Osteoblast (primary cell): ENCODE data around the gene NR5A2. TPM values are rescaled to one million over a fixed set of nuclear protein-coding genes. Genes with fewer than 3 reads are reported as not detected.

ENCODE experiments used
- DNase-seq: peaks from one replicate; pipeline ENCODE4 v3.0.0; 2011; ENCODE audit warnings: low spot score, mixed read lengths; ENCODE audit not compliant: insufficient read length; ENCODE audit errors: missing footprints
- H2AFZ ChIP-seq: 2 replicates; pipeline ENCODE4 v1.6.0; 2011; ENCODE audit warnings: mild to moderate bottlenecking, low read length
- H3K27ac ChIP-seq: 2 replicates; pipeline ENCODE4 v1.5.1; 2011; ENCODE audit warnings: mild to moderate bottlenecking, low read depth, low read length, moderate library complexity
- H3K27me3 ChIP-seq: 2 replicates; pipeline ENCODE4 v1.6.0; 2012; ENCODE audit warnings: mild to moderate bottlenecking, control low read depth, inconsistent platforms, low read length, moderate library complexity; ENCODE audit not compliant: insufficient read depth
- H3K36me3 ChIP-seq: 2 replicates; pipeline ENCODE4 v1.5.1; 2011; ENCODE audit warnings: mild to moderate bottlenecking, low read length, control low read depth, moderate library complexity; ENCODE audit not compliant: insufficient read depth
- H3K4me1 ChIP-seq: 2 replicates; pipeline ENCODE4 v1.5.1; 2011; ENCODE audit warnings: mild to moderate bottlenecking, low read length, control low read depth, moderate library complexity; ENCODE audit not compliant: insufficient read depth
- H3K4me2 ChIP-seq: 2 replicates; pipeline ENCODE4 v1.6.0; 2011; ENCODE audit warnings: mild to moderate bottlenecking, low read length; ENCODE audit not compliant: insufficient read depth
- H3K4me3 ChIP-seq: fragments of 200-600 bp; sonication (generic); 3 replicates; pipeline ENCODE4 v1.5.1; 2012; ENCODE audit warnings: mild to moderate bottlenecking, low read length, inconsistent platforms; ENCODE audit not compliant: insufficient read depth
- H3K79me2 ChIP-seq: 2 replicates; pipeline ENCODE4 v1.6.0; 2012; ENCODE audit warnings: mild to moderate bottlenecking, low read length, control low read depth, inconsistent platforms; ENCODE audit not compliant: insufficient read depth
- H3K9me3 ChIP-seq: 2 replicates; pipeline ENCODE4 v1.5.1; 2011; ENCODE audit warnings: low read depth, low read length, control low read depth
- H4K20me1 ChIP-seq: 2 replicates; pipeline ENCODE4 v1.6.0; 2012; ENCODE audit warnings: mild to moderate bottlenecking, low read length, control low read depth; ENCODE audit not compliant: insufficient read depth
- total RNA-seq: library from RNA; depleted of rRNA; stranded (reverse); fragments of >200 nt; gene quantifications from 2 replicates; pipeline ENCODE4 v1.2.3, GENCODE V29; 2012
- TF ChIP-seq, protein P1 (sequence below): IDR thresholded peaks from 2 replicates; pipeline ENCODE4 v1.5.1; 2011; ENCODE audit warnings: mild to moderate bottlenecking, low read depth, low read length, moderate library complexity; ENCODE audit errors: extremely low read depth

Gene NR5A2
- total RNA-seq, 1 donor = not detected

DNA sequence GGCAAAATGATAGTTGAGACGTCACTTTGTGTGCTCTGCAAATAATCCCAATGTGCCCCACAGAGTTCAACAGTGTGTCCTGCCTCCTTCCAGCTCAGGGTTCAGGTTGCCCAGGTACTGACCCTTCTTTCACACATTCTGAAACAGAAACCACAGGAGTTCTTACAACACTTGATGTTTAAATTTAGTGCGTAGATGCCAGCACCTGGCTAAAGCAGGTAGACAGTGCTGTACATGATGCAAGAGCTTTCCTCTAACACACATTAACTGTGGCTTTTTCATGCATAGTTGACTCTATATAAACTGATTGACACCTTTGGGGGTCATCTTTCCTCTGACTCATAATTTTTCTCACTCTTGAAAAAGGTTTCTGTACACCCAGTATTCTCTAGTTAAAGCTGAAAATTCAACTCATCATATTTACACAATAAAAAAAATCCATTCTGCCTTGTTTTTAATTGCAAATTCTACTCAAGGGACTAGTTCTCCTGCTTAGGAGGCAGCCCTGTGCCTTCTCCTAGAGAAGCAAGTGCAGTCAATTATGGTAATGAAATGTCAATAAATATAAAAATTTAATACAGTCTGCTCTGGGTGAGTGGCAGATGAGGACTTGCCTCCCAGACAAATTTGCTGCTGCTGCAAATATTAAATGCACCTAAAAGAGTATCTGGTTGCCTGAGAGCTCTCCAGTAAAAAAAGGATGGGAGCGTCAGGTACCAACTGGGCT, 91.4 kb downstream of the NR5A2 start:
- TF ChIP-seq, protein P1, sequence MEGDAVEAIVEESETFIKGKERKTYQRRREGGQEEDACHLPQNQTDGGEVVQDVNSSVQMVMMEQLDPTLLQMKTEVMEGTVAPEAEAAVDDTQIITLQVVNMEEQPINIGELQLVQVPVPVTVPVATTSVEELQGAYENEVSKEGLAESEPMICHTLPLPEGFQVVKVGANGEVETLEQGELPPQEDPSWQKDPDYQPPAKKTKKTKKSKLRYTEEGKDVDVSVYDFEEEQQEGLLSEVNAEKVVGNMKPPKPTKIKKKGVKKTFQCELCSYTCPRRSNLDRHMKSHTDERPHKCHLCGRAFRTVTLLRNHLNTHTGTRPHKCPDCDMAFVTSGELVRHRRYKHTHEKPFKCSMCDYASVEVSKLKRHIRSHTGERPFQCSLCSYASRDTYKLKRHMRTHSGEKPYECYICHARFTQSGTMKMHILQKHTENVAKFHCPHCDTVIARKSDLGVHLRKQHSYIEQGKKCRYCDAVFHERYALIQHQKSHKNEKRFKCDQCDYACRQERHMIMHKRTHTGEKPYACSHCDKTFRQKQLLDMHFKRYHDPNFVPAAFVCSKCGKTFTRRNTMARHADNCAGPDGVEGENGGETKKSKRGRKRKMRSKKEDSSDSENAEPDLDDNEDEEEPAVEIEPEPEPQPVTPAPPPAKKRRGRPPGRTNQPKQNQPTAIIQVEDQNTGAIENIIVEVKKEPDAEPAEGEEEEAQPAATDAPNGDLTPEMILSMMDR = no peak
- Histone ChIP-seq H2AFZ (no peak overlapping the region), H3K79me2 (no peaks in the 10 kb centered on the region), H4K20me1 (no peaks in the 10 kb centered on the region), H3K27me3 (peaks cover 12% of the 10 kb centered on the region), H3K4me1 (no peaks in the 10 kb centered on the region), H3K9me3 (no peaks in the 10 kb centered on the region), H3K27ac (no peak overlapping the region), H3K4me3 (no peak overlapping the region), H3K4me2 (no peak overlapping the region), H3K36me3 (no peaks in the 10 kb centered on the region)
- no peak for DNase-seq

- H3K79me2 ChIP-seq = no peaks in the 10 kb centered on the region
- DNase-seq = no peak
- no peak overlapping the region for H3K4me2 ChIP-seq
- no peaks in the 10 kb centered on the region for H4K20me1 ChIP-seq
- TF ChIP-seq, protein P1 = no peak
- H3K27ac ChIP-seq = no peak overlapping the region
- no peaks in the 10 kb centered on the region for H3K4me1 ChIP-seq
- H2AFZ ChIP-seq = no peak overlapping the region
- H3K27me3 ChIP-seq = peaks cover 3% of the 10 kb centered on the region
- no peaks in the 10 kb centered on the region for H3K36me3 ChIP-seq
- no peak overlapping the region for H3K4me3 ChIP-seq
- H3K9me3 ChIP-seq = no peaks in the 10 kb centered on the region
Measured at GRCh38 chr1:200121421-200121820, 93.9 kb downstream of the NR5A2 start.

DNA sequence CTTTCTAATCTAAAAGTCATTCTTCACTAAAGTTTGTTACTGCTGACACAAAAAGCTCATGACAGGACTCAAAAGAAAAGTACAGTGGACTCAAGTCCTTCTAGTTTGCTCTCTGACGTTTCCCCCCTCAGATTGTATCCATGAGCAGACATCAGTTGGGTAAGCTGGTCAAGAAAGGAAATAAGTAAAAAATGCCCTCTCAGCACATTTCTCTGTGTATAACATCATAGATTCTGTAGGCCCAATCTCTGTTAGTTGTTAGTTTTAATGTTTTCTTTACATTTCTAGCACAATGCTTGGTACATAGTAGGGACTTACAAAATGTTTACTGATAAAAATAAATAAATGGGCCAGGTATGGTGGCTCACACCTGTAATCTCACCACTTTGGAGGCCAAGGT, 96.8 kb downstream of the NR5A2 start:
- Histone ChIP-seq H3K4me1 (no peaks in the 10 kb centered on the region), H2AFZ (no peak overlapping the region), H3K4me3 (no peak overlapping the region), H4K20me1 (no peaks in the 10 kb centered on the region), H3K27me3 (peaks cover 6% of the 10 kb centered on the region), H3K9me3 (no peaks in the 10 kb centered on the region), H3K36me3 (no peaks in the 10 kb centered on the region), H3K4me2 (no peak overlapping the region), H3K27ac (no peak overlapping the region), H3K79me2 (no peaks in the 10 kb centered on the region)
- DNase-seq = no peak
- TF ChIP-seq, protein P1 = no peak

GRCh38 chr1:200128081-200128480, 100.6 kb downstream of the NR5A2 start:
- H3K4me3 ChIP-seq = no peak overlapping the region
- no peaks in the 10 kb centered on the region for H3K9me3 ChIP-seq
- no peak overlapping the region for H2AFZ ChIP-seq
- no peak for DNase-seq
- no peaks in the 10 kb centered on the region for H3K79me2 ChIP-seq
- no peak overlapping the region for H3K4me2 ChIP-seq
- H3K36me3 ChIP-seq = no peaks in the 10 kb centered on the region
- H3K27me3 ChIP-seq = peaks cover 7% of the 10 kb centered on the region
- H3K27ac ChIP-seq = no peak overlapping the region
- no peaks in the 10 kb centered on the region for H3K4me1 ChIP-seq
- no peaks in the 10 kb centered on the region for H4K20me1 ChIP-seq
- TF ChIP-seq, protein P1 = no peak
